ENCODE data around the gene SLC38A11. TPM values are rescaled to one million over a fixed set of nuclear protein-coding genes. Genes with fewer than 3 reads are reported as not detected.

The SLC38A11 gene
- total RNA-seq, 6 experiments from 2014 or later, result 0.58 to 3.6 (median 2.1) TPM

GRCh38 chr2:164882276-164882675, 73.0 kb downstream of the SLC38A11 start:
- H3K9me3 ChIP-seq, result no peaks in the 10 kb centered on the region
- TF ChIP-seq POLR2A (IDR thresholded peaks at IDR 0.05), result no peak
- TF ChIP-seq CTCF (IDR thresholded peaks at IDR 0.05), result no peak
- no peaks in the 10 kb centered on the region for H3K36me3 ChIP-seq
- intact Hi-C loops (cut with DNase I), result no loop called here
- H3K27me3 ChIP-seq, result no peaks in the 10 kb centered on the region
- no peak overlapping the region for H3K4me3 ChIP-seq
- no peak overlapping the region for H3K27ac ChIP-seq
- peaks cover 0 to 31% (median 6%) of the 10 kb centered on the region in 4 donors for H3K4me1 ChIP-seq
- DNase-seq (no peak), ATAC-seq (no peak)
- 79% methylated on average over 9 of the region's 9 CpGs for WGBS (ENCODE audit: insufficient coverage, low coverage, low lambda C conversion rate, missing lambda C conversion rate)

GRCh38 chr2:164881524-164881923, 73.8 kb downstream of the SLC38A11 start:
- H3K27me3 ChIP-seq, result no peaks in the 10 kb centered on the region
- ATAC-seq, result no peak
- DNase-seq, result no peak
- intact Hi-C loops (cut with DNase I), result no loop called here
- H3K4me1 ChIP-seq, result peaks cover 0 to 31% (median 10%) of the 10 kb centered on the region in 4 donors
- no peaks in the 10 kb centered on the region for H3K36me3 ChIP-seq
- no peaks in the 10 kb centered on the region for H3K9me3 ChIP-seq
- no peak overlapping the region for H3K27ac ChIP-seq
- WGBS (ENCODE audit: insufficient coverage, low coverage, low lambda C conversion rate, missing lambda C conversion rate), result 83% methylated on average over 1 of the region's 1 CpG
- no peak for TF ChIP-seq POLR2A (IDR thresholded peaks at IDR 0.05)
- TF ChIP-seq CTCF (IDR thresholded peaks at IDR 0.05), result no peak
- no peak overlapping the region for H3K4me3 ChIP-seq

- H3K4me1 ChIP-seq, result peaks cover 0 to 40% (median 13%) of the 10 kb centered on the region in 4 donors
- H3K9me3 ChIP-seq, result no peaks in the 10 kb centered on the region
- WGBS (ENCODE audit: insufficient coverage, low coverage, low lambda C conversion rate, missing lambda C conversion rate), result 57% methylated on average over 2 of the region's 2 CpGs
- peak overlapping the region in 1 of 3 donors; percentile 77 for H3K27ac ChIP-seq
- no peaks in the 10 kb centered on the region for H3K36me3 ChIP-seq
- H3K4me3 ChIP-seq, result no peak overlapping the region
- intact Hi-C loops (cut with DNase I), result no loop called here
- no peaks in the 10 kb centered on the region for H3K27me3 ChIP-seq
- no peak for ATAC-seq
- no peak for TF ChIP-seq CTCF (IDR thresholded peaks at IDR 0.05)
- TF ChIP-seq POLR2A (IDR thresholded peaks at IDR 0.05), result no peak
- no peak for DNase-seq
Observed at GRCh38 chr2:164879901-164880535, 75.3 kb downstream of the SLC38A11 start.

- Histone ChIP-seq H3K4me1 (peaks cover 0 to 59% (median 20%) of the 10 kb centered on the region in 4 donors), H3K27me3 (no peaks in the 10 kb centered on the region), H3K27ac (peak overlapping the region in 2 of 3 donors; percentile 77), H3K9me3 (no peaks in the 10 kb centered on the region), H3K4me3 (no peak overlapping the region), H3K36me3 (no peaks in the 10 kb centered on the region)
- TF ChIP-seq CTCF (IDR thresholded peaks at IDR 0.05) (no peak), POLR2A (IDR thresholded peaks at IDR 0.05) (no peak)
- intact Hi-C loops (cut with DNase I), result no loop called here
- ATAC-seq (no peak), DNase-seq (no peak)
Observed at GRCh38 chr2:164877927-164878326, 77.4 kb downstream of the SLC38A11 start.
